Activated CD8-positive, alpha-beta memory T cell treated with anti-CD3 and anti-CD28 coated beads for 48 hours (primary cell): ENCODE results near the gene TSPAN33.
A peak's percentile ranks its signal among the peaks of the same experiment; 100 is the strongest.
"Not testable (repeated sequence)": the region's sequence is repeated elsewhere in the genome, so short reads cannot be mapped to it uniquely, and the experiment has no call there.

Experiments
- DNase-seq, 3 experiments: peaks; one replicate each; pipeline ENCODE4 v3.0.0-alpha.2; 2020; ENCODE audit warnings: low read depth in 2 of 3, low spot score in 2 of 3

Gene TSPAN33

DNA sequence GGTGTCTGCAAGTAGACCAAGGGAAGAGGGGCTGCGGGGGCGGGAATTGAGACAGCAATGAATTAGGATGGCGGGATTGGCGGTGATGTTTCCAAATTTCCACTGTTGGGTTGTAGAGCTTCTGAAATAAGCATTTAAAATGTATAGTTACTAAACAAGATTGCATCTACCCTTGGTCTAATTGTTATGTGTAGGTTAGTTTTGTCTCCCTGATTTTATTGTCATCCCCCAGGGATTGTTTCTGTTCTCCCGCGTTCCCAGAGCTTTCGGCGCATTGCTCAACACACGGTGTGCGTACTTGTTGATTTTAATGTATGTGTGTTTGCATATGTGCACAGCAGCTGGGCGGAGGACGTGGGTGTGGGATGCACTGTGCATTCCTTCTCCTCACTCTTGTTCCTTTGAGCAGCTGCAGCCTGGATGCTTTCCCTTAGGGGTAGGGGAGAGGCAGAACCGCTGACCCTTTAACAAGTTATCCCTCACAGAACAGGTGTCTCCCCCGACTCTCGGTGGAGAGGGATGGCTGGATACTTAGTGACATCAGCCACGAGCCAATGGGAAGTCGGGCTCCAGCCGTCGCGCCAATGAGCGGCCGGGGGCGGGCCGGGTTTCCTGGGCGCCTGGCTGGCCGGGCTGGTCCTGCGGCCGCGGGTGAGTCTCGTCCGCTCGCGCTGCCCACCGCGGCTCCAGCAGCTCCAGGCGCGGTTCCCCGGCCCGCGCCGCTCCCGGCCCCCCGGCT is at the start of gene TSPAN33:
TSPAN33 (plus strand) TSS at position 613 of the 739 bp plus-strand sequence. CDS start 274 bp downstream, outside the sequence.
- peak; percentile 31 to 53 (median 31) for DNase-seq

GRCh38 chr7:129095258-129095657 is 49.2 kb upstream of the TSPAN33 start:
- no peak for DNase-seq

- no peak for DNase-seq
Observed at GRCh38 chr7:129098409-129099084, 46.0 kb upstream of the TSPAN33 start.

DNA sequence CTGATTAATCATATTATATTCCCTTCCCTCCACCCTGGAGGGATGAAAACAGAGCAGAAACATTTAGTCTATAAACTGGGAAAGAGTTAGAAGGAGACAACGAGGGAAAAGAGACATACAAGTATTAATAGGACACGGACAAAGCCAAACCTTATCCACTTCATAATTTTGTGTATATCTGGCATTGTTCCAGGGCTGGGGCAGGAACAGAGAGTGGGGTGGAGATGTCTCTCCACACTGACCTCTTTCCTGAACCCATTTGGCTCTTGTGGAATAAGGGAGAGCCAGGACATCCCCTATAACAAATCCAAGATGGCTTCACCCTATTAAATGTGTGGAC is 43.7 kb upstream of the TSPAN33 start:
- DNase-seq: no peak

GRCh38 chr7:129101746-129102145 is 42.8 kb upstream of the TSPAN33 start:
- no peak for DNase-seq

GRCh38 chr7:129103561-129104324 is 40.8 kb upstream of the TSPAN33 start:
- DNase-seq: no peak

GRCh38 chr7:129108581-129108980 is 35.9 kb upstream of the TSPAN33 start:
- no peak for DNase-seq

GRCh38 chr7:129110258-129110981 is 34.1 kb upstream of the TSPAN33 start:
- no peak for DNase-seq

DNA sequence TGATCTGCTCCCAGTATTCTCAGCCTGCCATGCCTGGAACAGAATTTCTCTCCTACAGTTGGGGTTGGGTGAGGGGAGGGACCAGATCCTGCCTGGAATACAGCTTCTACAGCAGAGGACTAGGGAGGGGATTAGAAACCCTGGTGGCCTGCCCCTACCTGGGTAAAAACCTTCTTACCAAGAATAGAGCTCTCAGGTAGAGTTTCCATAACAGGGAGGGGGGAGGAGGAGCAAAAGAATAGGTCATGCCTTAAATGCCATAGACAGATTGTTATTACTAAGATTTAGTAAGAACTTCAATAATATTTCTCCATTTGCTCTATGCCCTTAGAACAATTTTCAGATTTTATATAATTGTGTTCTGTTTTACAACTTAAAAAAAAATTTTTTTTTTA is 33.5 kb upstream of the TSPAN33 start:
- no peak for DNase-seq

DNA sequence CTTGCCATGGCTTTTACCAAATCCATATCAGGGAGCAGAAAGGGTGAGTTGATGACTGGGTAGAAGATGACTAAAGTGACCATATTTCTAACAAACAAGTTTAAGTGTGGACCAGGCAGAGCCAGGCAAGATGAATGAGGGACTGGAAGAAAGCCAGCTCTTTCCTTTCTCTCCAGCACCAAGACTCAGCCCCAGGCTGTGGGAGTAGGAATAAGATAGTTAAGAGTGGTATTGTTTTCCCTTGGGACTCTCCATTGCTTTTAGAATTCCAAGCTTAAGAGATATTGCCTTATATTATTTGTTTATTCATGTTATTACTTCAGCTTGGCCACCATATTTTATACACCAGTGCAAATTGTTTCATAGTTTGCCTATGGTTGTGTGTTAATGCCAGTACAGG is 28.8 kb upstream of the TSPAN33 start:
- no peak for DNase-seq

GRCh38 chr7:129118182-129118581 is 26.3 kb upstream of the TSPAN33 start:
- DNase-seq: no peak

DNA sequence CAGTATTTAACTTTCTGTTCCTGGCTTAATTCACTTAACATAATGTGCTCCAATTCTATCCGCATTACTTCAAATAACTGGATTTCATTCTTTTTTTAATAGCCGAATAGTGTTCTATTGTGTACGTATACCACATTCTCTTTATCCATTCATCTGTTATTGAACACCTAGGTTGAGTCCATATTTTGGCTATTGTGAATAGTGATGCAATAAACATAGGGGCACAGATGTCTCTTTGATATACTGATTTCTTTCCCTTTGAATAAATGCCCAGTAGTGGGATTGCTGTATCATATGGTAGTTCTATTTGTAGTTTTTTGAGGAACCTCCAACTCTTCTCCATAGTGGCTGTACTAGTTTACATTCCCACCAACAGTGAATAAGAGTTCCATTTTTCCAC is 25.5 kb upstream of the TSPAN33 start:
- no peak for DNase-seq

DNA sequence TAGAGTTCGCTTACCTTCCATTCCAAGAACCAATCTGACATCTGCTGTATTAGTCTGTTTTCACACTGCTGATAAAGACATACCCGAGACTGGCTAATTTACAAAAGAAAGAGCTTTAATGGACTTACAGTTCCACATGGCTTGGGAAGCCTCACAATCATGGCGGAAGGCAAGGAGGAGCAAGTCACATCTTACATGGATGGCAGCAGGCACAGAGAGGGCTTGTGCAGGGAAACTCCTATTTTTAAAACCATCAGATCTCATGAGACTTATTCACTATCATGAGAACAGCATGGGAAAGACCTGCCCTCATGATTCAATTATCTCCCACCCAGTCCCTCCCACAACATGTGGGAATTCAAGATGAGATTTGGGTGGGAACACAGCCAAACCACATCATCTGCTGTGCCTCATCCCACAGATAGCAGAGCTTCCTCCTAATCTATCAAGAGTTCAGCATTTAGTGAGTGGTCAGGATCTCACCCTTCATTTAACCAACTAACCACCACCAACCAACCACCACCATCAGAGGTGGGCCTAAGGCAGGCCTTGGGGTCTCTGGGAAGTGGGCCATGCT is 22.9 kb upstream of the TSPAN33 start:
- DNase-seq: not testable (repeated sequence)

- no peak for DNase-seq
Observed at GRCh38 chr7:129122078-129122750, 22.3 kb upstream of the TSPAN33 start.

- DNase-seq: no peak
Observed at GRCh38 chr7:129122751-129123509, 21.6 kb upstream of the TSPAN33 start.

- DNase-seq: no peak
Observed at GRCh38 chr7:129123510-129123857, 21.0 kb upstream of the TSPAN33 start.

- no peak for DNase-seq
Observed at GRCh38 chr7:129126314-129126713, 18.2 kb upstream of the TSPAN33 start.

DNA sequence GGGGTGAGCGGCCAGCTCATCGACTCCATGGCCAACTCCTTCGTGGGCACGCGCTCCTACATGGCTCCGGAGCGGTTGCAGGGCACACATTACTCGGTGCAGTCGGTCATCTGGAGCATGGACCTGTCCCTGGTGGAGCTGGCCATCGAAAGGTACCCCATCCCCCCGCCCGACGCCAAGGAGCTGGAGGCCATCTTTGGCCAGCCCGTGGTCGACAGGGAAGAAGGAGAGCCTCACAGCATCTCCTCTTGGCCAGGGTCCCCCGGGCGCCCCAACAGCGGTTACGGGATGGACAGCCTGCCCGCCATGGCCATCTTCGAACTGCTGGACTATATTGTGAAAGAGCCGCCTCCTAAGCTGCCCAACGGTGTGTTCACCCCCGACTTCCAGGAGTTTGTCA is 17.4 kb upstream of the TSPAN33 start:
- no peak for DNase-seq

DNA sequence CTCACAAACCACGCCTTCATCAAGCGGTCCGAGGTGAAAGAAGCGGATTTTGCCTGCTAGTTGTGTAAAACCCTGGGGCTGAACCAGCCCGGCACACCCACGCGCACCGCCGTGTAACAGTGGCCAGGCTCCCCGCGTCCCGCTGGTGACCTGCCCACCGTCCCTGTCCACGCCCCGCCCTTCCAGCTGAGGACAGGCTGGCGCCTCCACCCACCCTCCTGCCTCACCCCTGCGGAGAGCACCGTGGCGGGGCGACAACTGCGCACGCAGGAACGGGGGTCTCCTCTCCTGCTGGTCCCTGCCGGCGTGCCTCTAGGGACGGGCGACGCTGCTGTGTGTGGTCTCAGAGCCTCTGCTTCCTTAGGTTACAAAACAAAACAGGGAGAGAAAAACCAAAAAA is 16.9 kb upstream of the TSPAN33 start:
- no peak for DNase-seq
